H1 (cell line): ENCODE measurements around the gene NOTUM. TPM values are rescaled to one million over a fixed set of nuclear protein-coding genes. Genes with fewer than 3 reads are reported as not detected.

Experiments
- ATF3 ChIP-seq: IDR thresholded peaks from 2 replicates; pipeline ENCODE4 v1.6.1; 2011; ENCODE audit warnings: low read depth, mild to moderate bottlenecking, low read length; ENCODE audit not compliant: insufficient read depth
- KDM1A ChIP-seq: fragments of 200-600, 300-600 bp; sonication (generic); IDR thresholded peaks from 2 replicates; pipeline ENCODE4 v1.7.1; 2016; ENCODE audit warnings: mild to moderate bottlenecking, low read length, borderline replicate concordance
- NRF1 ChIP-seq: IDR thresholded peaks from 2 replicates; pipeline ENCODE4 v1.6.1; 2011; ENCODE audit warnings: mild to moderate bottlenecking, low read depth, low read length, improper control_type of control experiment
- RXRA ChIP-seq: IDR thresholded peaks from 2 replicates; pipeline ENCODE4 v1.6.1; 2011; ENCODE audit warnings: low read depth, mild to moderate bottlenecking, low read length, moderate library complexity; ENCODE audit not compliant: insufficient read depth
- SAP30 ChIP-seq: fragments of 300-600 bp; sonication (generic); IDR thresholded peaks from 2 replicates; pipeline ENCODE4 v1.7.1; 2012; ENCODE audit warnings: low read length, moderate library complexity, mild to moderate bottlenecking, inconsistent platforms; ENCODE audit not compliant: insufficient read depth, insufficient replicate concordance
- SIN3A ChIP-seq, 2 experiments: IDR thresholded peaks in 1 of 2; conservative IDR thresholded peaks in 1 of 2; 2 replicates each; pipeline ENCODE4 v1.6.1; 2011 to 2012; ENCODE audit warnings: low read length in 2 of 2, improper control_type of control experiment in 1 of 2, low read depth in 1 of 2, mild to moderate bottlenecking in 1 of 2
- SIRT6 ChIP-seq: IDR thresholded peaks from one replicate; pipeline ENCODE4 v1.7.1; 2012; ENCODE audit warnings: low read length, inconsistent platforms
- TAF7 ChIP-seq: optimal IDR thresholded peaks from 2 replicates; pipeline ENCODE3; 2011; ENCODE audit warnings: low read depth, mild to moderate bottlenecking, inconsistent platforms, low read length, moderate library complexity, borderline replicate concordance
- YY1 ChIP-seq: IDR thresholded peaks from 2 replicates; pipeline ENCODE4 v1.6.1; 2011; ENCODE audit warnings: low read depth, mild to moderate bottlenecking, low read length
- polyA plus RNA-seq, 7 experiments: library from polyadenylated mRNA; depleted of rRNA in 3 of 7; stranded (reverse) in 5 of 7; unstranded in 2 of 7; fragments of >200 nt in 5 of 7; fragments of 200-250 nt in 2 of 7; gene quantifications; 1 replicate in 5 of 7; 2 replicates in 1 of 7; 4 replicates in 1 of 7; pipeline versions ENCODE4 v1.2.1 to v1.2.3, GENCODE V29; 2011 to 2013; ENCODE audit warnings: missing spikeins in 2 of 7, mixed read lengths in 2 of 7
- total RNA-seq: library from RNA; stranded (reverse); fragmentation: NEBNext Ultra II Directional; extraction: Animal tissue kit (Norgen Biotek cat#: 25700); gene quantifications from 2 replicates; pipeline ENCODE4 v1.2.1, GENCODE V29; 2021

The NOTUM gene
- total and polyA plus RNA-seq, 2 of the 8 experiments (the other 6 are each of a cell fraction or from before 2014, with no cell fraction given): 0.45 to 0.76 TPM

- TF ChIP-seq RXRA: no peak
- TF ChIP-seq SIN3A (conservative IDR thresholded peaks at IDR 0.05 in 1 of 2, IDR thresholded peaks at IDR 0.05 in 1 of 2; ENCODE audit: low read depth in 1 of 2, low read length in 2 of 2): no peak
- TF ChIP-seq SIRT6: no peak
- no peak for TF ChIP-seq TAF7
- TF ChIP-seq SAP30: no peak
- TF ChIP-seq KDM1A: no peak
- TF ChIP-seq NRF1: no peak
- TF ChIP-seq YY1: no peak
- no peak for TF ChIP-seq ATF3
Observed at GRCh38 chr17:81922566-81923301, 38.3 kb downstream of the NOTUM start (continued).
